ENCODE data around the gene ALK.

Gene ALK

DNA sequence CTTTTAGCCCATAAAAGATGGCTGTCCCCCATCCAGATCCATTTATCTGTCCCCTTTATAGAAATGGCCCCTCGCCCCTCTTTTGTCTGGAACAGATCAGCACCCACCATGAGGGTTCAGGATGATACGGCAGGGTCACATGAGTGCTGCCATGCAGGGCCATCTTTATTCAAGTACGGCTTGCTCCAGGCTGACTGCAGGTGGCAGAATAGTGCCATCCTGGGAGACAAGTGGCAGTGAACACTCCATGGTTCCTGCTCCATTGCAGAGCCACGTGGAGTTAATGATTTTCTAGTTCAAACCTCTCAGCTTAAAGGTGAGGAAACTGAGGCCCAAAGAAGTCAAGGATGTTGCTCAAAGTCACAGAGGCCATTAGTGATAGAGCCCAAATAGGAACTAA, 625.5 kb downstream of the ALK start:
- no peak for DNase-seq (ENCODE audit: low read depth, low spot score)
- H3K9ac ChIP-seq (ENCODE audit: insufficient read length), result no peak overlapping the region
- H3K36me3 ChIP-seq (ENCODE audit: insufficient read depth, low read length), result no peaks in the 10 kb centered on the region
- H3K27ac ChIP-seq, result no peak overlapping the region
- TF ChIP-seq EZH2 (IDR thresholded peaks at IDR 0.05), result no peak
- no peak for TF ChIP-seq POLR2AphosphoS5 (IDR thresholded peaks at IDR 0.05; ENCODE audit: borderline replicate concordance, low read depth, low read length)
- no peak for TF ChIP-seq FOXP2 (optimal IDR thresholded peaks at IDR 0.05; ENCODE audit: control extremely low read depth, extremely low read length, insufficient read depth)
- H3K9me3 ChIP-seq (ENCODE audit: low read depth, low read length), result no peaks in the 10 kb centered on the region
- H3K4me3 ChIP-seq, result no peak overlapping the region

- Histone ChIP-seq H3K4me3 (no peak overlapping the region), H3K36me3 (ENCODE audit: insufficient read depth, low read length) (no peaks in the 10 kb centered on the region; the same call in 1 of the 2 replicates), H3K27ac (no peak overlapping the region), H3K9ac (ENCODE audit: insufficient read length) (no peak overlapping the region), H3K9me3 (ENCODE audit: low read depth, low read length) (no peaks in the 10 kb centered on the region)
- no peak for DNase-seq (ENCODE audit: low read depth, low spot score)
- TF ChIP-seq POLR2AphosphoS5 (IDR thresholded peaks at IDR 0.05; ENCODE audit: borderline replicate concordance, low read depth, low read length), result no peak
- no peak for TF ChIP-seq EZH2 (IDR thresholded peaks at IDR 0.05)
- TF ChIP-seq FOXP2 (optimal IDR thresholded peaks at IDR 0.05; ENCODE audit: control extremely low read depth, extremely low read length, insufficient read depth), result no peak
Measured at GRCh38 chr2:29293830-29294438, 627.5 kb downstream of the ALK start.

- Histone ChIP-seq H3K4me3 (no peak overlapping the region), H3K36me3 (ENCODE audit: insufficient read depth, low read length) (no peaks in the 10 kb centered on the region; the same call in 1 of the 2 replicates), H3K27ac (no peak overlapping the region), H3K9me3 (ENCODE audit: low read depth, low read length) (no peaks in the 10 kb centered on the region), H3K9ac (ENCODE audit: insufficient read length) (no peak overlapping the region)
- TF ChIP-seq EZH2 (IDR thresholded peaks at IDR 0.05) (no peak), FOXP2 (optimal IDR thresholded peaks at IDR 0.05; ENCODE audit: control extremely low read depth, extremely low read length, insufficient read depth) (no peak), POLR2AphosphoS5 (IDR thresholded peaks at IDR 0.05; ENCODE audit: borderline replicate concordance, low read depth, low read length) (no peak)
- no peak for DNase-seq (ENCODE audit: low read depth, low spot score)
Measured at GRCh38 chr2:29290293-29291047, 630.9 kb downstream of the ALK start.

DNA sequence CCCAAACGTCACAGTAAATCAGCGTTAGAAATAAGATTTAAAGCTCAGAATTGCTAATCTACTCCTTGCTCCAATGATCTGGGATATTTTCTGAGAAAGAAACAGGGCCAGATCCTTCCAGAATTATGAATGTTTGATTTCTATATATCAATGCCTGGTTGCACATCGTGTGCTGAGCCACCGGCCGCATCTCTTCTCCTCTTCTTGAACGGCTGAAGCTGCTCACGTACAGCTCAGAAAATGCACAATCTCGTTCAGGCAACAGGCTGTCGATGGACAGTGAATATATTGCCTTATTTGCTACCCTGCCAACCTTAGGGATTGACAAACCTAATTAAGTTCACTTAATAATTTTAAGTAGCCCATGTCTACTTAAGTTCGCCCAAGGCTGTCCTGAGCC, 636.7 kb downstream of the ALK start:
- TF ChIP-seq POLR2AphosphoS5 (IDR thresholded peaks at IDR 0.05; ENCODE audit: borderline replicate concordance, low read depth, low read length) (no peak), EZH2 (IDR thresholded peaks at IDR 0.05) (no peak), FOXP2 (optimal IDR thresholded peaks at IDR 0.05; ENCODE audit: control extremely low read depth, extremely low read length, insufficient read depth) (no peak)
- Histone ChIP-seq H3K27ac (no peak overlapping the region), H3K36me3 (ENCODE audit: insufficient read depth, low read length) (no peaks in the 10 kb centered on the region), H3K4me3 (no peak overlapping the region), H3K9ac (ENCODE audit: insufficient read length) (no peak overlapping the region), H3K9me3 (ENCODE audit: low read depth, low read length) (no peaks in the 10 kb centered on the region)
- DNase-seq (ENCODE audit: low read depth, low spot score), result no peak

GRCh38 chr2:29281916-29282247, 639.5 kb downstream of the ALK start:
- H3K4me3 ChIP-seq, result peak overlapping the region; percentile 50
- H3K9ac ChIP-seq (ENCODE audit: insufficient read length), result no peak overlapping the region
- no peak for DNase-seq (ENCODE audit: low read depth, low spot score)
- H3K27ac ChIP-seq, result no peak overlapping the region
- H3K9me3 ChIP-seq (ENCODE audit: low read depth, low read length), result no peaks in the 10 kb centered on the region
- TF ChIP-seq FOXP2 (optimal IDR thresholded peaks at IDR 0.05; ENCODE audit: control extremely low read depth, extremely low read length, insufficient read depth), result no peak
- TF ChIP-seq EZH2 (IDR thresholded peaks at IDR 0.05), result no peak
- no peak for TF ChIP-seq POLR2AphosphoS5 (IDR thresholded peaks at IDR 0.05; ENCODE audit: borderline replicate concordance, low read depth, low read length)
- H3K36me3 ChIP-seq (ENCODE audit: insufficient read depth, low read length), result no peaks in the 10 kb centered on the region

- TF ChIP-seq POLR2AphosphoS5 (IDR thresholded peaks at IDR 0.05; ENCODE audit: borderline replicate concordance, low read depth, low read length) (no peak), EZH2 (IDR thresholded peaks at IDR 0.05) (no peak), FOXP2 (optimal IDR thresholded peaks at IDR 0.05; ENCODE audit: control extremely low read depth, extremely low read length, insufficient read depth) (no peak)
- Histone ChIP-seq H3K9ac (ENCODE audit: insufficient read length) (no peak overlapping the region), H3K27ac (peak overlapping the region; percentile 29; the same call in 1 of the 2 replicates), H3K9me3 (ENCODE audit: low read depth, low read length) (no peaks in the 10 kb centered on the region), H3K36me3 (ENCODE audit: insufficient read depth, low read length) (no peaks in the 10 kb centered on the region), H3K4me3 (peak overlapping the region; percentile 50)
- no peak for DNase-seq (ENCODE audit: low read depth, low spot score)
Measured at GRCh38 chr2:29281086-29281915, 640.1 kb downstream of the ALK start.

GRCh38 chr2:29278966-29279365, 642.4 kb downstream of the ALK start:
- H3K36me3 ChIP-seq (ENCODE audit: insufficient read depth, low read length), result peaks cover 5% of the 10 kb centered on the region; the same call in 1 of the 2 replicates
- no peaks in the 10 kb centered on the region for H3K9me3 ChIP-seq (ENCODE audit: low read depth, low read length)
- TF ChIP-seq FOXP2 (optimal IDR thresholded peaks at IDR 0.05; ENCODE audit: control extremely low read depth, extremely low read length, insufficient read depth) (no peak), POLR2AphosphoS5 (IDR thresholded peaks at IDR 0.05; ENCODE audit: borderline replicate concordance, low read depth, low read length) (no peak), EZH2 (IDR thresholded peaks at IDR 0.05) (no peak)
- H3K4me3 ChIP-seq, result no peak overlapping the region
- no peak overlapping the region for H3K27ac ChIP-seq
- no peak overlapping the region for H3K9ac ChIP-seq (ENCODE audit: insufficient read length)
- no peak for DNase-seq (ENCODE audit: low read depth, low spot score)

GRCh38 chr2:29276151-29276550, 645.2 kb downstream of the ALK start:
- H3K9ac ChIP-seq (ENCODE audit: insufficient read length), result no peak overlapping the region
- no peak for DNase-seq (ENCODE audit: low read depth, low spot score)
- H3K4me3 ChIP-seq, result no peak overlapping the region
- TF ChIP-seq POLR2AphosphoS5 (IDR thresholded peaks at IDR 0.05; ENCODE audit: borderline replicate concordance, low read depth, low read length) (no peak), FOXP2 (optimal IDR thresholded peaks at IDR 0.05; ENCODE audit: control extremely low read depth, extremely low read length, insufficient read depth) (no peak), EZH2 (IDR thresholded peaks at IDR 0.05) (no peak)
- no peaks in the 10 kb centered on the region for H3K9me3 ChIP-seq (ENCODE audit: low read depth, low read length)
- H3K27ac ChIP-seq, result no peak overlapping the region
- peaks cover 9% of the 10 kb centered on the region for H3K36me3 ChIP-seq (ENCODE audit: insufficient read depth, low read length)
